ENCODE data around the gene PADI1.
A peak's percentile ranks its signal among the peaks of the same experiment; 100 is the strongest.

PADI1 gene

DNA sequence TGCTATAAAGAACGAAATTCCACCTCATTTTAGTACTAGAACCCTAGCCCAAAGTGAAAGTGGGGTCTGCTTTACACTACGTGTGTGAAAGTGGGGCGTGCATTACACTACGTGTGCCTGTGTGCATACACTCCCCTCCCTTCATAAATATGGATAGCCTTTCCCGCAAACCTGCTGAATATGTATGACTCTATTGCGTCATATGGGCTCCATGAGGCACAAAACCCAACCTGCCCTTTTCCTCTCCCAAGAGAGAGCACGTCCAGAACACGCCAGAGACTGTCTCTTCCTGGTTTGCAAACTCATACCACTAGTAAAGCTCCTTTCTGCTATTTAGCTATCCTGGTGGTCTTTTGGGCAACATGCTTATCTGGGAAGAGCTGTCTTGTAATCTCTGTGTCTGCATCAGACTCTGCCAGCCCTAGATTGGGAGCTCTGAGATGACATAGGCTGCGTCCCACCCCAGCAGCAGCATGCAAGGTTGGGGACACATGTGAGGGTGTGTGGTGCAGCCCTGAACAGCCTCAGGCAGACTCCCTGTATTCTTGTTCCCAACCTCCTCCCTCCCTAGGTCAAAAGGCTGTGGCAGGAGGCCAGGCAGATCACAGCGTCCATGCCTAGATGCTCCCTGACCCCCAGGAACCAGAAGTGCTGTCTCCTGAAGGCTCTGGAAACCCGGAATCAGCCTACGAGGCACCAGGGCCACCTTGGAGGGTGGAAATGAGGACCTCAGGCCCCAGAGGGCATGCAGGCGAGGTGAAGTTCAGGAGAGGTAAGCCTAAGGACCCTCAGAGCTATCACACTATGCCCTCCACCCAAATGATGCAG is 12.3 kb upstream of the PADI1 start:
- peak; percentile 17 for DNase-seq (ENCODE audit: low read depth)
- no peak for TF ChIP-seq CTCF (IDR thresholded peaks at IDR 0.05; ENCODE audit: low read length, missing control alignments)
- no peak overlapping the region for H3K4me3 ChIP-seq (replicated peaks; ENCODE audit: low read depth, low read length)

GRCh38 chr1:17193222-17194132 is 11.5 kb upstream of the PADI1 start:
- no peak for DNase-seq (ENCODE audit: low read depth)
- no peak overlapping the region for H3K4me3 ChIP-seq (replicated peaks; ENCODE audit: low read depth, low read length)

DNA sequence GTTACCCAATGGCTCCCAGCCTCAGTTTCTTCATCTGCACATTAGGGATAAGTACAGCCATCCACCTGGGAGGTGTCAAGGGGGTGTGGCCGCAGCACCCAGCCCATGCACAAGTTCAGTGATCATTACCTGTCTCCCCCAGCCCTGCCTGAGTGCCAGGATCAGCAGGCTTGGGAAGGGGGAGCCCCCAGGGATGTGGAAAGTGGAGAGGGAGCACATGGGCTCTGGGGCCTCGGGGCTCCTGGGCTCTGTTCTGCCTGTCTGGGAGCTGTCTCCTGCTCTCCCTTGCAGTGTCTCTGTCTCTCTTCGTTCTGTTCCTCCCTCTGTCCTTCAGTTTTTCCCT is 10.8 kb upstream of the PADI1 start:
- TF ChIP-seq CTCF (IDR thresholded peaks at IDR 0.05; ENCODE audit: low read length, missing control alignments): no peak
- no peak overlapping the region for H3K4me3 ChIP-seq (replicated peaks; ENCODE audit: low read depth, low read length)
- no peak for DNase-seq (ENCODE audit: low read depth)

More at GRCh38 chr1:17193222-17194132, 11.5 kb upstream of the PADI1 start:
- TF ChIP-seq CTCF (IDR thresholded peaks at IDR 0.05; ENCODE audit: low read length, missing control alignments): no peak

- no peak for DNase-seq (ENCODE audit: low read depth)
- TF ChIP-seq CTCF (IDR thresholded peaks at IDR 0.05; ENCODE audit: low read length, missing control alignments): no peak
- no peak overlapping the region for H3K4me3 ChIP-seq (replicated peaks; ENCODE audit: low read depth, low read length)
Measured at GRCh38 chr1:17194615-17195528, 10.1 kb upstream of the PADI1 start.

DNA sequence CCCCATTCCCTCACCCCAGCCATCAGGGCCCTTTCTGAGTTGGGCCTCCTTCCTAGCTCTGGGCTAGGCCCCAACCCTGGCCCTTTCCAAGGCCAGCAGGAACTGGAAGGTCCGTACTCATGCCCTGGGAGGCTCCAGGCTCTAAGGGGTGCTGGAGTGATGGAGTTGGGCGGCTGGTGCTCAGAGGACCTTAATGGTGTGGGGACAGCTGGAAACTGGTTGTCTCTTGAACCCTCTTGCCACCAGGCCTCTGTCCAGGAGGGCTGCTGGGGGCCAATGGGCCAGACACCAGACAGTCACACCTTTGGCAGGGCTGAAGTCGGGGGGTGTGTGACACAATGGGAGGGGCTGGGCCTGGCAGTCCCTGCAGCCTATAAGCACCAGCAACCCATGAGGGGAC is 9.2 kb upstream of the PADI1 start:
- TF ChIP-seq CTCF (IDR thresholded peaks at IDR 0.05; ENCODE audit: low read length, missing control alignments): no peak
- DNase-seq (ENCODE audit: low read depth): no peak

GRCh38 chr1:17196496-17197185 is 8.3 kb upstream of the PADI1 start:
- no peak for DNase-seq (ENCODE audit: low read depth)
- no peak overlapping the region for H3K4me3 ChIP-seq (replicated peaks; ENCODE audit: low read depth, low read length)
- TF ChIP-seq CTCF (IDR thresholded peaks at IDR 0.05; ENCODE audit: low read length, missing control alignments): no peak

More for the DNA sequence above, 9.2 kb upstream of the PADI1 start:
- no peak overlapping the region for H3K4me3 ChIP-seq (replicated peaks; ENCODE audit: low read depth, low read length)
